Liver (tissue), 9 donors: Measurements from ENCODE around the gene TMEM79. TPM values are rescaled to one million over a fixed set of nuclear protein-coding genes. Genes with fewer than 3 reads are reported as not detected.

ENCODE experiments used
- DNase-seq: peaks from one replicate; pipeline ENCODE4 v3.0.0-alpha.2; 2017; ENCODE audit warnings: low spot score
- H3K27ac ChIP-seq, 2 donors: one replicate each; pipeline ENCODE4 v1.7.0; 2013; ENCODE audit warnings: inconsistent platforms in 2 of 2, low read length in 2 of 2, control low read depth in 1 of 2, low read depth in 1 of 2, mild to moderate bottlenecking in 1 of 2
- H3K27me3 ChIP-seq, 4 donors: one replicate each; pipeline versions ENCODE4 v1.6.1 to v1.7.0; 2013; ENCODE audit warnings: low read length in 3 of 4, inconsistent platforms in 1 of 4, mild to moderate bottlenecking in 1 of 4, moderate library complexity in 1 of 4; ENCODE audit not compliant: control insufficient read depth in 4 of 4, insufficient read depth in 4 of 4
- H3K36me3 ChIP-seq, 4 donors: one replicate each; pipeline versions ENCODE4 v1.6.1 to v1.7.0; 2013; ENCODE audit warnings: low read length in 3 of 4, mild to moderate bottlenecking in 3 of 4, low read depth in 1 of 4, moderate library complexity in 1 of 4; ENCODE audit not compliant: control insufficient read depth in 4 of 4, insufficient read depth in 3 of 4
- H3K4me1 ChIP-seq, 4 donors: one replicate each; pipeline versions ENCODE4 v1.6.1 to v1.7.0; 2013; ENCODE audit warnings: low read length in 3 of 4, mild to moderate bottlenecking in 3 of 4, moderate library complexity in 1 of 4; ENCODE audit not compliant: control insufficient read depth in 4 of 4, insufficient read depth in 4 of 4
- H3K4me3 ChIP-seq, 3 donors: one replicate each; pipeline versions ENCODE4 v1.6.1 to v1.7.0; 2013; ENCODE audit warnings: low read length in 3 of 3, control low read depth in 1 of 3, low read depth in 1 of 3, mild to moderate bottlenecking in 1 of 3
- H3K9ac ChIP-seq, 2 donors: one replicate each; pipeline ENCODE4 v1.7.0; 2013; ENCODE audit warnings: low read length in 2 of 2, mild to moderate bottlenecking in 2 of 2, moderate library complexity in 2 of 2, control low read depth in 1 of 2, low read depth in 1 of 2
- H3K9me3 ChIP-seq, 4 donors: one replicate each; pipeline versions ENCODE4 v1.6.1 to v1.7.0; 2013; ENCODE audit warnings: low read length in 3 of 4; ENCODE audit not compliant: control insufficient read depth in 4 of 4
- ATF3 ChIP-seq: IDR thresholded peaks from 2 replicates; pipeline ENCODE4 v1.6.1; 2016; ENCODE audit warnings: antibody characterized with exemption
- CTCF ChIP-seq: fragments of 150-350 bp; IDR thresholded peaks from 2 replicates; pipeline ENCODE4 v1.5.1; 2017; ENCODE audit warnings: improper control_type of control experiment, low read depth, low read length; ENCODE audit not compliant: missing input control
- EGR1 ChIP-seq, 2 donors: IDR thresholded peaks; 2 replicates each; pipeline ENCODE4 v1.6.1; 2016 to 2018; ENCODE audit warnings: antibody characterized with exemption in 2 of 2, low read depth in 2 of 2
- FOXA1 ChIP-seq: IDR thresholded peaks from 2 replicates; pipeline ENCODE4 v1.6.1; 2016; ENCODE audit warnings: antibody characterized with exemption
- FOXA2 ChIP-seq: IDR thresholded peaks from 2 replicates; pipeline ENCODE4 v1.6.1; 2016; ENCODE audit warnings: antibody characterized with exemption
- GABPA ChIP-seq, 2 donors: IDR thresholded peaks in 1 of 2; conservative IDR thresholded peaks in 1 of 2; 2 replicates each; pipeline ENCODE4 v1.6.1; 2016; ENCODE audit warnings: antibody characterized with exemption in 2 of 2, mild to moderate bottlenecking in 1 of 2, moderate library complexity in 1 of 2
- HNF4A ChIP-seq, 2 donors: conservative IDR thresholded peaks; 2 replicates each; pipeline ENCODE4 v1.6.1; 2016; ENCODE audit warnings: antibody characterized with exemption in 2 of 2, mild to moderate bottlenecking in 2 of 2
- HNF4G ChIP-seq: IDR thresholded peaks from 2 replicates; pipeline ENCODE4 v1.6.1; 2016; ENCODE audit warnings: antibody characterized with exemption
- JUND ChIP-seq, 2 donors: IDR thresholded peaks; 2 replicates each; pipeline ENCODE4 v1.6.1; 2016; ENCODE audit warnings: antibody characterized with exemption in 2 of 2
- NR2F2 ChIP-seq: IDR thresholded peaks from 2 replicates; pipeline ENCODE4 v1.6.1; 2016; ENCODE audit warnings: antibody characterized with exemption
- RAD21 ChIP-seq, 2 donors: IDR thresholded peaks; 2 replicates each; pipeline ENCODE4 v1.6.1; 2016; ENCODE audit warnings: antibody characterized with exemption in 2 of 2, mild to moderate bottlenecking in 2 of 2
- REST ChIP-seq: IDR thresholded peaks from 2 replicates; pipeline ENCODE4 v1.6.1; 2016; ENCODE audit warnings: antibody characterized with exemption, mild to moderate bottlenecking
- RXRA ChIP-seq, 2 donors: IDR thresholded peaks; 2 replicates each; pipeline ENCODE4 v1.6.1; 2017 to 2018; ENCODE audit warnings: antibody characterized with exemption in 2 of 2, mild to moderate bottlenecking in 1 of 2
- SP1 ChIP-seq: IDR thresholded peaks from 2 replicates; pipeline ENCODE4 v1.6.1; 2018; ENCODE audit warnings: antibody characterized with exemption, mild to moderate bottlenecking
- TAF1 ChIP-seq: conservative IDR thresholded peaks from 2 replicates; pipeline ENCODE4 v1.6.1; 2016; ENCODE audit warnings: antibody characterized with exemption, mild to moderate bottlenecking
- YY1 ChIP-seq: IDR thresholded peaks from 2 replicates; pipeline ENCODE4 v1.6.1; 2016; ENCODE audit warnings: antibody characterized with exemption, mild to moderate bottlenecking
- ZBTB33 ChIP-seq: IDR thresholded peaks from 2 replicates; pipeline ENCODE4 v1.6.1; 2016; ENCODE audit warnings: antibody characterized with exemption
- WGBS: extraction: QIAGEN DNeasy Blood & Tissue Kit; methylation state at CpG from one replicate; pipeline ENCODE4 v1.1.7; 2013; 5-methylcytosine and 5-hydroxymethylcytosine counted together
- polyA plus RNA-seq, 2 donors: library from polyadenylated mRNA; stranded (reverse) in 1 of 2; unstranded in 1 of 2; fragments of 200-250 nt in 1 of 2; fragments of >200 nt in 1 of 2; fragmentation: Nextera tagmentation in 1 of 2; extraction: Ambion mirVana in 1 of 2; gene quantifications; one replicate each; pipeline versions ENCODE4 v1.2.1 to v1.2.3, GENCODE V29; 2013 to 2015
- total RNA-seq, 2 donors: library from RNA; depleted of rRNA; stranded (reverse); fragments of >200 nt; gene quantifications; one replicate each; pipeline ENCODE4 v1.2.3, GENCODE V29; 2014
- TF ChIP-seq, protein P1 (sequence below): IDR thresholded peaks from 2 replicates; pipeline ENCODE4 v1.6.1; 2016; ENCODE audit warnings: antibody characterized with exemption
- donor health status: healthy.
- donor health status: healthy.
- donor health status: healthy.
- donor health status: healthy.
- donor health status: healthy.

The TMEM79 gene
- total and polyA plus RNA-seq, 4 donors, result 1.2 to 2.2 (median 1.6) TPM

- H3K27ac ChIP-seq, result no peak overlapping the region
- H3K4me3 ChIP-seq, result no peak overlapping the region
- TF ChIP-seq TAF1, result no peak
- TF ChIP-seq EGR1 (IDR thresholded peaks at IDR 0.05; ENCODE audit: low read depth in 2 of 2), result no peak
- no peaks in the 10 kb centered on the region for H3K27me3 ChIP-seq
- H3K9ac ChIP-seq, result no peak overlapping the region
- peaks cover 21 to 57% (median 43%) of the 10 kb centered on the region in 4 donors for H3K36me3 ChIP-seq
- DNase-seq, result no peak
- no peaks in the 10 kb centered on the region for H3K4me1 ChIP-seq
- no peaks in the 10 kb centered on the region for H3K9me3 ChIP-seq
These were observed 24.0 kb downstream of the TMEM79 start for GRCh38 chr1:156308078-156308477.

DNA sequence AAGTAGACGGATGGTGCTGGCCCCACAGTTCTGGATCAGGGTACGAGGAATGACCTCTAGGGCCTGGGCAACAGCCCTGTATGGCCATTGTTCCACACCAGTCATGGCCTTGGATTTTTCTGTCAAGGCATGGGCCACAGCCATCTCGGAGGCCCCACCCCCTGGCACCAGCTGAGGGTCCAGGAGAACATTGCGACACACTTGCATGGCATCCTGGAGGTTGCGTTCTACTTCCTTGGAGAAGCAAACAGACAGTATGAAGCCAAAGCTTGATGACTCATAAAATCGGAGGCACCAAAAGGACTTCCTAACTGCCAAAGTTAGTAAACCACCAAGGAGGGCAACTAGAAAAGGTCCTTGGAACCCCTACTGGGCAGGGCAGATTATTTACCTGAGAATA lies 26.8 kb downstream of the TMEM79 start:
- H3K4me1 ChIP-seq, result no peaks in the 10 kb centered on the region
- no peak for DNase-seq
- H3K4me3 ChIP-seq, result no peak overlapping the region
- whole genome bisulfite sequencing, result 82% methylated on average over 6 of the region's 6 CpGs
- H3K9ac ChIP-seq, result no peak overlapping the region
- H3K9me3 ChIP-seq, result no peaks in the 10 kb centered on the region
- no peaks in the 10 kb centered on the region for H3K27me3 ChIP-seq
- no peak overlapping the region for H3K27ac ChIP-seq
- TF ChIP-seq REST (no peak), HNF4G (no peak), YY1 (no peak), GABPA (IDR thresholded peaks at IDR 0.05 in 1 of 2, conservative IDR thresholded peaks at IDR 0.05 in 1 of 2) (no peak), SP1 (no peak), JUND (IDR thresholded peaks at IDR 0.05) (no peak), NR2F2 (no peak), RXRA (IDR thresholded peaks at IDR 0.05) (no peak), TAF1 (no peak), ATF3 (no peak), HNF4A (conservative IDR thresholded peaks at IDR 0.05) (no peak), FOXA1 (no peak), EGR1 (IDR thresholded peaks at IDR 0.05; ENCODE audit: low read depth in 2 of 2) (no peak), ZBTB33 (no peak), RAD21 (IDR thresholded peaks at IDR 0.05) (no peak), FOXA2 (no peak), CTCF (no peak)
- TF ChIP-seq, protein P1, sequence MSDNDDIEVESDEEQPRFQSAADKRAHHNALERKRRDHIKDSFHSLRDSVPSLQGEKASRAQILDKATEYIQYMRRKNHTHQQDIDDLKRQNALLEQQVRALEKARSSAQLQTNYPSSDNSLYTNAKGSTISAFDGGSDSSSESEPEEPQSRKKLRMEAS, result no peak
- peaks cover 30 to 71% (median 58%) of the 10 kb centered on the region in 4 donors for H3K36me3 ChIP-seq
